GM12878 (cell line): ENCODE results near the gene LAT.
"Not testable (repeated sequence)": the region's sequence is repeated elsewhere in the genome, so short reads cannot be mapped to it uniquely, and the experiment has no call there.

Source experiments
- EZH2 ChIP-seq: IDR thresholded peaks from 2 replicates; pipeline ENCODE4 v1.6.1; 2012; ENCODE audit warnings: low read depth, mild to moderate bottlenecking, control low read depth, inconsistent platforms, low read length, borderline replicate concordance; ENCODE audit not compliant: control insufficient read depth
- MTA2 ChIP-seq: fragments of 450-650 bp; IDR thresholded peaks from 2 replicates; pipeline ENCODE4 v1.6.1; 2016; ENCODE audit warnings: low read depth, mild to moderate bottlenecking, moderate library complexity
- RUNX3 ChIP-seq: IDR thresholded peaks from 2 replicates; pipeline ENCODE4 v1.6.1; 2012; ENCODE audit warnings: low read length, inconsistent platforms
- SIX5 ChIP-seq: IDR thresholded peaks from 2 replicates; pipeline ENCODE4 v1.6.1; 2011; ENCODE audit warnings: mild to moderate bottlenecking, low read depth, low read length, moderate library complexity; ENCODE audit not compliant: severe bottlenecking

GRCh38 chr16:29004496-29005139, 19.8 kb downstream of the LAT start:
- TF ChIP-seq EZH2, RUNX3, SIX5, MTA2: not testable (repeated sequence)
